OCI-LY1 (cell line): ENCODE results near the gene GTPBP3.
"Not testable (repeated sequence)": the region's sequence is repeated elsewhere in the genome, so short reads cannot be mapped to it uniquely, and the experiment has no call there.

Experiments
- H2AFZ ChIP-seq: fragments of 200-600 bp; sonication (generic), shearing (Covaris generic); 2 replicates; pipeline ENCODE4 v1.6.0; 2014; ENCODE audit warnings: antibody characterized with exemption, mild to moderate bottlenecking, low read length
- H3F3A ChIP-seq: fragments of 200-600 bp; sonication (generic), shearing (Covaris generic); 2 replicates; pipeline ENCODE4 v1.6.0; 2014; ENCODE audit warnings: mild to moderate bottlenecking, antibody characterized with exemption, low read length, moderate library complexity; ENCODE audit not compliant: insufficient read depth
- H3K27ac ChIP-seq: fragments of 200-600 bp; sonication (generic); 2 replicates; pipeline ENCODE4 v1.5.1; 2014; ENCODE audit warnings: low read length, mixed run types, mild to moderate bottlenecking, low read depth; ENCODE audit not compliant: poor library complexity, severe bottlenecking
- H3K27me3 ChIP-seq: fragments of 200-600 bp; sonication (generic); 2 replicates; pipeline ENCODE4 v1.6.0; 2014; ENCODE audit warnings: antibody characterized with exemption, mild to moderate bottlenecking, low read length, moderate library complexity; ENCODE audit not compliant: insufficient read depth
- H3K36me3 ChIP-seq: fragments of 200-600 bp; sonication (generic); 2 replicates; pipeline ENCODE4 v1.6.1; 2014; ENCODE audit warnings: mild to moderate bottlenecking, antibody characterized with exemption, low read length, moderate library complexity, mixed read lengths; ENCODE audit not compliant: insufficient read depth
- H3K4me1 ChIP-seq: fragments of 200-600 bp; sonication (generic); 2 replicates; pipeline ENCODE4 v1.5.1; 2014; ENCODE audit warnings: mild to moderate bottlenecking, low read length, moderate library complexity; ENCODE audit not compliant: insufficient read depth, severe bottlenecking
- H3K4me2 ChIP-seq: fragments of 200-600 bp; sonication (generic), shearing (Covaris generic); 2 replicates; pipeline ENCODE4 v1.6.1; 2014; ENCODE audit warnings: low read length
- H3K4me3 ChIP-seq: fragments of 200-600 bp; sonication (generic); 2 replicates; pipeline ENCODE4 v1.5.1; 2014; ENCODE audit warnings: low read length, low read depth, mild to moderate bottlenecking, mixed read lengths; ENCODE audit not compliant: poor library complexity, severe bottlenecking
- H3K79me2 ChIP-seq: fragments of 200-600 bp; shearing (Covaris generic); 2 replicates; pipeline ENCODE4 v1.6.1; 2016; ENCODE audit warnings: mixed run types, low read length, mixed read lengths; ENCODE audit not compliant: insufficient read depth
- H3K9ac ChIP-seq: fragments of 200-600 bp; sonication (generic), shearing (Covaris generic); 2 replicates; pipeline ENCODE4 v1.6.1; 2014; ENCODE audit warnings: mild to moderate bottlenecking, low read length, mixed read lengths
- H3K9me2 ChIP-seq: fragments of 200-600 bp; sonication (generic), shearing (Covaris generic); 2 replicates; pipeline ENCODE4 v1.6.1; 2014; ENCODE audit warnings: low read depth, mild to moderate bottlenecking, low read length, mixed read lengths
- H3K9me3 ChIP-seq: fragments of 200-600 bp; shearing (Covaris generic); 2 replicates; pipeline ENCODE4 v1.6.1; 2014; ENCODE audit warnings: low read length, mixed read lengths
- H4K20me1 ChIP-seq: fragments of 200-600 bp; sonication (generic), shearing (Covaris generic); 2 replicates; pipeline ENCODE4 v1.6.0; 2016; ENCODE audit warnings: mild to moderate bottlenecking, low read length; ENCODE audit not compliant: insufficient read depth
- EZH2 ChIP-seq: fragments of 200-600 bp; sonication (generic), shearing (Covaris generic); IDR thresholded peaks from 2 replicates; pipeline ENCODE4 v1.8.0; 2017; ENCODE audit warnings: borderline replicate concordance, mixed run types, mild to moderate bottlenecking, antibody characterized with exemption, low read length, moderate library complexity, mixed read lengths
- TF ChIP-seq, protein P1 (sequence below): fragments of 200-600 bp; sonication (generic), shearing (Covaris generic); IDR thresholded peaks from 2 replicates; pipeline ENCODE4 v1.5.1; 2017; ENCODE audit warnings: mild to moderate bottlenecking, antibody characterized with exemption, low read length, moderate library complexity, mixed read lengths

GTPBP3 gene

DNA sequence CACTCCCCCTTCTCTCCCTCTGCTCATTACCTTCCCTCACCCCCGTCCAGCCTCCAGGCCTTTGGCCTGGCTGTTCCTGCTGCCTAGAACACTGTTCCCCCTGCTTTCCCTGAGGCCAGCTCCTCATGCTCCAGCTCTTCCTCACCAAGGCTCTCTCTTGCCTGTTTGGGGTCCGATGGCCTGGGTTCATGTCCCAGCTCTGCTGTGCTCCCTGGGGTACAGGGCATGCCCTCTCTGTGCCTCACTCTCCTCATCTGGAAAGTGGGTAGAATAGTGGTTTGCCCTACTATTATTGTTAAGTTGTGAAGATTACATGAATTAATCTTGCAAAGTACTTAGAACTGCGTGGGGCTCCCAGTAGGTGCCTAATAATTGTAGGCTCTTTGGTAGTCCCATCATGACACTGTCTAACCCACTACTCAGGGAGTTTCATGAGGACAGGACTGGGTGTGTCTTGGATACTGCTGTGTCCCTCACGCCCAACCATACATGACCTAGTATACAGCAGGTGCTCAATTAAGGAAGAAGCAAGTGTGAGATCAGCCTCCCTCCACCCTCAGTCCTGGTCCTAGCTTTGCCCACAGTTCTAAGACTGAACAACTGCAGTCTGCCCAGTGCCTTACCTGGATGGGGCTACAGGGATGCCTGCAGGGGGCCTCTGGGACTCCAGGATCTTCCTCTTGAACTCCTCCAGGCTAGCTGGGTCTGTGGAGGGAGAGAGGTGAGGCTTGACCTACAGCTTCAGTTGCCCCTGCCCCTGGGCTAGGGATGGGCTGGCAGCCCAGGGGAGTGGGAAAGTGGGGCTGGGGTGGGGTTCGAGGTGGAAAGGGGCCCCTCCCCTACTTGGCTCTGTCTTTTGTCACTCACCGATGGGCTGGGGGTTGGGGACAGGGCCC is 22.8 kb downstream of the GTPBP3 start:
- Histone ChIP-seq H3K4me3 (no peak overlapping the region), H3K9me3 (no peaks in the 10 kb centered on the region), H3K27me3 (peaks cover 2% of the 10 kb centered on the region; the same call in 1 of the 2 replicates), H4K20me1 (no peaks in the 10 kb centered on the region), H3K79me2 (no peaks in the 10 kb centered on the region), H2AFZ (no peak overlapping the region), H3K4me1 (no peaks in the 10 kb centered on the region), H3K27ac (no peak overlapping the region), H3K4me2 (no peak overlapping the region), H3K36me3 (no peaks in the 10 kb centered on the region), H3K9me2 (no peaks in the 10 kb centered on the region), H3K9ac (no peak overlapping the region), H3F3A (no peaks in the 10 kb centered on the region)
- TF ChIP-seq EZH2: no peak
- TF ChIP-seq, protein P1, sequence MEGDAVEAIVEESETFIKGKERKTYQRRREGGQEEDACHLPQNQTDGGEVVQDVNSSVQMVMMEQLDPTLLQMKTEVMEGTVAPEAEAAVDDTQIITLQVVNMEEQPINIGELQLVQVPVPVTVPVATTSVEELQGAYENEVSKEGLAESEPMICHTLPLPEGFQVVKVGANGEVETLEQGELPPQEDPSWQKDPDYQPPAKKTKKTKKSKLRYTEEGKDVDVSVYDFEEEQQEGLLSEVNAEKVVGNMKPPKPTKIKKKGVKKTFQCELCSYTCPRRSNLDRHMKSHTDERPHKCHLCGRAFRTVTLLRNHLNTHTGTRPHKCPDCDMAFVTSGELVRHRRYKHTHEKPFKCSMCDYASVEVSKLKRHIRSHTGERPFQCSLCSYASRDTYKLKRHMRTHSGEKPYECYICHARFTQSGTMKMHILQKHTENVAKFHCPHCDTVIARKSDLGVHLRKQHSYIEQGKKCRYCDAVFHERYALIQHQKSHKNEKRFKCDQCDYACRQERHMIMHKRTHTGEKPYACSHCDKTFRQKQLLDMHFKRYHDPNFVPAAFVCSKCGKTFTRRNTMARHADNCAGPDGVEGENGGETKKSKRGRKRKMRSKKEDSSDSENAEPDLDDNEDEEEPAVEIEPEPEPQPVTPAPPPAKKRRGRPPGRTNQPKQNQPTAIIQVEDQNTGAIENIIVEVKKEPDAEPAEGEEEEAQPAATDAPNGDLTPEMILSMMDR: no peak

DNA sequence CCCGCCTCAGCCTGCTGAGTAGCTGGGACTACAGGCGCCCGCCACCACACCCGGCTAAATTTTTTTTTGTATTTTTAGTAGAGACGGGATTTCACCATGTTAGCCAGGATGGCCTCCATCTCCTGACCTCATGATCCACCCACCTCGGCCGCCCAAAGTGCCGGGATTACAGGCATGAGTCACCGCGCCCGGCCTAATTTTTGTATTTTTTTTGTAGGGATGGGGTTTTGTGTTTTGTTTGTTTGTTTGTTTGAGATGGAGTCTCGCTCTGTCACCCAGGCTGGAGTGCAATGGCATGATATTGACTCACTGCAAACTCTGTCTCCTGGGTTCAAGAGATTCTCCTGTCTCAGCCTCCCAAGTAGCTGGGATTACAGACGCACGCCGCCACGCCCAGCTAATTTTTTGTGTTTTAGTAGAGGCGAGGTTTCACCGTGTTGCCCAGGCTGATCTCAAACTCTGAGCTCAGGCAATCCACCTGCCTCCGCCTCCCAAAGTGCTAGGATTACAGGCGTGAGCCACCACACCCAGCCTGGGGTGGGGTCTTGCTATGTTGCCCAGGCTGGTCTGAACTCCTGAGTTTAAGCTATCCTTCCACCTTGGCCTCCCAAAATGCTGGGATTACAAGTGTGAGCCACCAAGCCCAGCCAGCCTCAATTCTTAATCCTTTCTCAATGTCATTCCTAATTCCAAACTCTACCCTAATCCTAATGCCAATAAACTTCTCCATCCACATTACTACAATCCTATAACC is 26.7 kb downstream of the GTPBP3 start:
- not testable (repeated sequence) for H3K4me2 ChIP-seq, H3K27me3 ChIP-seq, H3K79me2 ChIP-seq, H3F3A ChIP-seq, H3K9me3 ChIP-seq, H3K9ac ChIP-seq, H2AFZ ChIP-seq, H3K4me1 ChIP-seq, H3K9me2 ChIP-seq, H3K4me3 ChIP-seq, H3K27ac ChIP-seq, H3K36me3 ChIP-seq, H4K20me1 ChIP-seq

DNA sequence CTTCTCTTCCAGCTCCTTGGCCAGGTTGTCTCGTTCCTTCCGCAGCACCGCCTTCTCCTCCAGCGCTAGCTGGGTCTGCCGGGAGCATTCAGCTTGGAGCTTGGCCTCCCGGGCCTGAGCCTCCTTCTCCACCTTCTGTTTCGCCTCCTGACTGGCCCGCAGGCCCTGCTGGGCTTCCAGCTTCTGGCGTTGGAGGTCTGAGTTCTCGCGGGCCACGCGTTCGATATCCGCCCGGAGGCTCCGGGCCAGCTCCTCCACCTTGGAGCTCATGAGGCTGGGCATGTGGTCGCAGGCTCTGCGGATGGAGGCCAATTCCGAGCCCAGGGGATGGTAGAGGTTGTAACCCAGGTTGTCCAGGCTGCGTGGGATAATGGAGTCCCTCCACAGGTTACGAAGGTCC is 28.0 kb downstream of the GTPBP3 start:
- H3K9ac ChIP-seq: no peak overlapping the region
- H3K9me3 ChIP-seq: no peaks in the 10 kb centered on the region
- TF ChIP-seq, protein P1: no peak
- TF ChIP-seq EZH2: no peak
- H3K4me3 ChIP-seq: no peak overlapping the region
- peaks cover 6% of the 10 kb centered on the region for H3K4me1 ChIP-seq
- H3K27me3 ChIP-seq: peaks cover 4% of the 10 kb centered on the region; the same call in 1 of the 2 replicates
- no peak overlapping the region for H3K27ac ChIP-seq
- no peak overlapping the region for H2AFZ ChIP-seq
- H3K36me3 ChIP-seq: no peaks in the 10 kb centered on the region
- H3K4me2 ChIP-seq: no peak overlapping the region
- no peaks in the 10 kb centered on the region for H3K79me2 ChIP-seq
- H3K9me2 ChIP-seq: no peaks in the 10 kb centered on the region
- no peaks in the 10 kb centered on the region for H4K20me1 ChIP-seq
- no peaks in the 10 kb centered on the region for H3F3A ChIP-seq
